ENCODE results near the gene ATOSA. TPM values are rescaled to one million over a fixed set of nuclear protein-coding genes. Genes with fewer than 3 reads are reported as not detected.

Gene ATOSA
- total RNA-seq, 1 donor from 2014 or later, result 37.8 TPM

GRCh38 chr15:52718551-52718950, 39.4 kb upstream of the ATOSA start:
- no peak for DNase-seq
- Mint-ChIP-seq H3K36me3 (ENCODE audit: unreplicated experiment) (no peaks in the 10 kb centered on the region), H3K27me3 (ENCODE audit: unreplicated experiment) (no peaks in the 10 kb centered on the region), H3K27ac (ENCODE audit: unreplicated experiment) (no peak overlapping the region), H3K9me3 (ENCODE audit: unreplicated experiment) (peaks cover 2% of the 10 kb centered on the region), H3K4me1 (ENCODE audit: low read depth, unreplicated experiment) (no peaks in the 10 kb centered on the region), H3K4me3 (ENCODE audit: unreplicated experiment) (no peak overlapping the region)
- no peak for TF ChIP-seq CTCF (IDR thresholded peaks at IDR 0.05; ENCODE audit: partially characterized antibody, unreplicated experiment)

GRCh38 chr15:52717924-52718323, 38.7 kb upstream of the ATOSA start:
- no peak overlapping the region for H3K27ac Mint-ChIP-seq (ENCODE audit: unreplicated experiment)
- no peaks in the 10 kb centered on the region for H3K4me1 Mint-ChIP-seq (ENCODE audit: low read depth, unreplicated experiment)

GRCh38 chr15:52717481-52717880, 38.3 kb upstream of the ATOSA start:
- H3K27ac Mint-ChIP-seq (ENCODE audit: unreplicated experiment), result no peak overlapping the region
- H3K36me3 Mint-ChIP-seq (ENCODE audit: unreplicated experiment), result no peaks in the 10 kb centered on the region
- H3K9me3 Mint-ChIP-seq (ENCODE audit: unreplicated experiment), result peaks cover 2% of the 10 kb centered on the region

More at GRCh38 chr15:52717924-52718323, 38.7 kb upstream of the ATOSA start:
- no peaks in the 10 kb centered on the region for H3K36me3 Mint-ChIP-seq (ENCODE audit: unreplicated experiment)
- H3K9me3 Mint-ChIP-seq (ENCODE audit: unreplicated experiment), result peaks cover 2% of the 10 kb centered on the region
- no peak for TF ChIP-seq CTCF (IDR thresholded peaks at IDR 0.05; ENCODE audit: partially characterized antibody, unreplicated experiment)
- H3K4me3 Mint-ChIP-seq (ENCODE audit: unreplicated experiment), result no peak overlapping the region
- DNase-seq, result no peak
- no peaks in the 10 kb centered on the region for H3K27me3 Mint-ChIP-seq (ENCODE audit: unreplicated experiment)

GRCh38 chr15:52716536-52716935, 37.3 kb upstream of the ATOSA start:
- no peak for DNase-seq

More at GRCh38 chr15:52717481-52717880, 38.3 kb upstream of the ATOSA start:
- no peak for TF ChIP-seq CTCF (IDR thresholded peaks at IDR 0.05; ENCODE audit: partially characterized antibody, unreplicated experiment)
- no peak for DNase-seq
- Mint-ChIP-seq H3K27me3 (ENCODE audit: unreplicated experiment) (no peaks in the 10 kb centered on the region), H3K4me3 (ENCODE audit: unreplicated experiment) (no peak overlapping the region), H3K4me1 (ENCODE audit: low read depth, unreplicated experiment) (no peaks in the 10 kb centered on the region)

GRCh38 chr15:52715411-52715810, 36.2 kb upstream of the ATOSA start:
- Mint-ChIP-seq H3K36me3 (ENCODE audit: unreplicated experiment) (no peaks in the 10 kb centered on the region), H3K9me3 (ENCODE audit: unreplicated experiment) (peaks cover 3% of the 10 kb centered on the region), H3K4me3 (ENCODE audit: unreplicated experiment) (no peak overlapping the region), H3K4me1 (ENCODE audit: low read depth, unreplicated experiment) (no peaks in the 10 kb centered on the region), H3K27me3 (ENCODE audit: unreplicated experiment) (peaks cover 2% of the 10 kb centered on the region), H3K27ac (ENCODE audit: unreplicated experiment) (no peak overlapping the region)
- no peak for TF ChIP-seq CTCF (IDR thresholded peaks at IDR 0.05; ENCODE audit: partially characterized antibody, unreplicated experiment)
- no peak for DNase-seq

More at GRCh38 chr15:52716536-52716935, 37.3 kb upstream of the ATOSA start:
- H3K27me3 Mint-ChIP-seq (ENCODE audit: unreplicated experiment), result no peaks in the 10 kb centered on the region
- H3K4me3 Mint-ChIP-seq (ENCODE audit: unreplicated experiment), result no peak overlapping the region
- no peaks in the 10 kb centered on the region for H3K4me1 Mint-ChIP-seq (ENCODE audit: low read depth, unreplicated experiment)
- no peak for TF ChIP-seq CTCF (IDR thresholded peaks at IDR 0.05; ENCODE audit: partially characterized antibody, unreplicated experiment)
- peaks cover 2% of the 10 kb centered on the region for H3K9me3 Mint-ChIP-seq (ENCODE audit: unreplicated experiment)
- H3K27ac Mint-ChIP-seq (ENCODE audit: unreplicated experiment), result no peak overlapping the region
- H3K36me3 Mint-ChIP-seq (ENCODE audit: unreplicated experiment), result no peaks in the 10 kb centered on the region
